ENCODE data around the gene STARD3NL.

The STARD3NL gene

GRCh38 chr7:38195804-38196595, 18.0 kb downstream of the STARD3NL start:
- DNase-seq: no peak
- H3K27me3 ChIP-seq: no peaks in the 10 kb centered on the region
- no peaks in the 10 kb centered on the region for H3K9me3 ChIP-seq
- H3K4me1 ChIP-seq: no peaks in the 10 kb centered on the region; the same call in 1 of the 2 replicates
- no peak for TF ChIP-seq CTCF (IDR thresholded peaks at IDR 0.05; ENCODE audit: low read depth, low read length)
- no peaks in the 10 kb centered on the region for H3K36me3 ChIP-seq
- H3K4me3 ChIP-seq (ENCODE audit: low read depth, low read length): no peak overlapping the region

GRCh38 chr7:38198366-38198765, 20.3 kb downstream of the STARD3NL start:
- H3K36me3 ChIP-seq: no peaks in the 10 kb centered on the region
- no peak overlapping the region for H3K4me3 ChIP-seq (ENCODE audit: low read depth, low read length)
- no peaks in the 10 kb centered on the region; the same call in 1 of the 2 replicates for H3K4me1 ChIP-seq
- DNase-seq: no peak
- no peaks in the 10 kb centered on the region for H3K27me3 ChIP-seq
- no peaks in the 10 kb centered on the region for H3K9me3 ChIP-seq
- no peak for TF ChIP-seq CTCF (IDR thresholded peaks at IDR 0.05; ENCODE audit: low read depth, low read length)

- Histone ChIP-seq H3K9me3 (no peaks in the 10 kb centered on the region), H3K4me1 (no peaks in the 10 kb centered on the region; the same call in 1 of the 2 replicates), H3K4me3 (ENCODE audit: low read depth, low read length) (no peak overlapping the region), H3K36me3 (no peaks in the 10 kb centered on the region), H3K27me3 (no peaks in the 10 kb centered on the region)
- DNase-seq: no peak
- TF ChIP-seq CTCF (IDR thresholded peaks at IDR 0.05; ENCODE audit: low read depth, low read length): no peak
Observed at GRCh38 chr7:38199154-38199553, 21.1 kb downstream of the STARD3NL start.

GRCh38 chr7:38199782-38200181, 21.7 kb downstream of the STARD3NL start:
- no peaks in the 10 kb centered on the region for H3K36me3 ChIP-seq
- H3K27me3 ChIP-seq: no peaks in the 10 kb centered on the region
- no peak overlapping the region for H3K4me3 ChIP-seq (ENCODE audit: low read depth, low read length)
- no peak for DNase-seq
- no peaks in the 10 kb centered on the region; the same call in 1 of the 2 replicates for H3K4me1 ChIP-seq
- H3K9me3 ChIP-seq: no peaks in the 10 kb centered on the region
- TF ChIP-seq CTCF (IDR thresholded peaks at IDR 0.05; ENCODE audit: low read depth, low read length): no peak

- no peak for TF ChIP-seq CTCF (IDR thresholded peaks at IDR 0.05; ENCODE audit: low read depth, low read length)
- no peak overlapping the region for H3K4me3 ChIP-seq (ENCODE audit: low read depth, low read length)
- H3K9me3 ChIP-seq: no peaks in the 10 kb centered on the region
- no peak for DNase-seq
- H3K4me1 ChIP-seq: peaks cover 6% of the 10 kb centered on the region
- H3K36me3 ChIP-seq: no peaks in the 10 kb centered on the region
- no peaks in the 10 kb centered on the region for H3K27me3 ChIP-seq
Observed at GRCh38 chr7:38206071-38206470, 28.0 kb downstream of the STARD3NL start.

GRCh38 chr7:38207843-38208242, 29.8 kb downstream of the STARD3NL start:
- Histone ChIP-seq H3K36me3 (no peaks in the 10 kb centered on the region), H3K27me3 (no peaks in the 10 kb centered on the region), H3K4me3 (ENCODE audit: low read depth, low read length) (no peak overlapping the region), H3K9me3 (no peaks in the 10 kb centered on the region), H3K4me1 (peaks cover 6% of the 10 kb centered on the region)
- no peak for DNase-seq
- TF ChIP-seq CTCF (IDR thresholded peaks at IDR 0.05; ENCODE audit: low read depth, low read length): no peak
